Spinal cord (tissue), 10 donors: ENCODE results near the gene PSMB10. TPM values are rescaled to one million over a fixed set of nuclear protein-coding genes. Genes with fewer than 3 reads are reported as not detected.
"Not testable (repeated sequence)": the region's sequence is repeated elsewhere in the genome, so short reads cannot be mapped to it uniquely, and the experiment has no call there.

Experiments used
- DNase-seq, 6 donors: peaks; one replicate each; pipeline versions ENCODE4 v3.0.0 to v3.0.0-alpha.2; 2013 to 2015; ENCODE audit warnings: low spot score in 6 of 6, low read depth in 4 of 6
- H3K27ac ChIP-seq: one replicate; pipeline ENCODE4 v1.5.1; 2013; ENCODE audit warnings: low read depth, low read length, control low read depth
- H3K27me3 ChIP-seq: one replicate; pipeline ENCODE4 v1.6.1; 2013; ENCODE audit warnings: low read length; ENCODE audit not compliant: control insufficient read depth, insufficient read depth
- H3K36me3 ChIP-seq: one replicate; pipeline ENCODE4 v1.6.1; 2013; ENCODE audit warnings: low read length; ENCODE audit not compliant: control insufficient read depth, insufficient read depth
- H3K4me1 ChIP-seq: one replicate; pipeline ENCODE4 v1.6.1; 2013; ENCODE audit warnings: low read length; ENCODE audit not compliant: control insufficient read depth, insufficient read depth
- H3K4me3 ChIP-seq: one replicate; pipeline ENCODE4 v1.5.1; 2013; ENCODE audit warnings: low read depth, low read length, control low read depth
- H3K9me3 ChIP-seq: one replicate; pipeline ENCODE4 v1.6.1; 2013; ENCODE audit warnings: low read length; ENCODE audit not compliant: control insufficient read depth, insufficient read depth
- WGBS: methylation state at CpG from one replicate; pipeline ENCODE4 v1.1.5; 2013; ENCODE audit warnings: missing lambda C conversion rate; ENCODE audit not compliant: insufficient coverage; 5-methylcytosine and 5-hydroxymethylcytosine counted together
- long read RNA-seq, 4 donors: transcript quantifications; one replicate each; lab custom pipeline, GENCODE V29; 2026
- polyA plus RNA-seq, 2 donors: library from polyadenylated mRNA; unstranded; fragments of 120-200 nt; gene quantifications; one replicate each; pipeline ENCODE4 v1.2.1, GENCODE V29; 2013; ENCODE audit not compliant: insufficient read length in 2 of 2
- total RNA-seq, 2 donors: library from RNA; depleted of rRNA in 1 of 2; stranded (reverse); fragments of 120-200 nt in 1 of 2; fragments of >200 nt in 1 of 2; gene quantifications; one replicate each; pipeline versions ENCODE4 v1.2.3 to v1.2.4, GENCODE V29; 2013 to 2014
- donor health status: healthy.

The PSMB10 gene
- total RNA-seq: 10 to 100 TPM; 18.7 to 64.5 TPM
- polyA plus RNA-seq: 10 to 100 TPM; 61.9 to 64.1 TPM
- long read RNA-seq, donor 1, transcript PSMB10-201 (8 exons, 1,218 nt): minor isoform, 5 of 41 reads
- long read RNA-seq, donor 1, transcript PSMB10-203 (4 exons, 591 nt): major isoform, 24 of 41 reads
- long read RNA-seq, donor 1, partial matches to known transcripts: 12 of 41 reads
- long read RNA-seq, donor 1, other reads (novel, unspliced or antisense): 0 of 41 reads
- long read RNA-seq, donor 2, transcript PSMB10-203 (4 exons, 591 nt): major isoform, 13 of 17 reads
- long read RNA-seq, donor 2, partial matches to known transcripts: 0 of 17 reads
- long read RNA-seq, donor 2, other reads (novel, unspliced or antisense): 0 of 17 reads
- long read RNA-seq, donor 3, transcript PSMB10-203 (4 exons, 591 nt): major isoform, 8 of 10 reads
- long read RNA-seq, donor 3, partial matches to known transcripts: 0 of 10 reads
- long read RNA-seq, donor 3, other reads (novel, unspliced or antisense): 0 of 10 reads
- long read RNA-seq, donor 4, transcript PSMB10-201 (8 exons, 1,218 nt): minor isoform, 16 of 51 reads
- long read RNA-seq, donor 4, transcript PSMB10-203 (4 exons, 591 nt): major isoform, 27 of 51 reads
- long read RNA-seq, donor 4, partial matches to known transcripts: 8 of 51 reads
- long read RNA-seq, donor 4, other reads (novel, unspliced or antisense): 0 of 51 reads

DNA sequence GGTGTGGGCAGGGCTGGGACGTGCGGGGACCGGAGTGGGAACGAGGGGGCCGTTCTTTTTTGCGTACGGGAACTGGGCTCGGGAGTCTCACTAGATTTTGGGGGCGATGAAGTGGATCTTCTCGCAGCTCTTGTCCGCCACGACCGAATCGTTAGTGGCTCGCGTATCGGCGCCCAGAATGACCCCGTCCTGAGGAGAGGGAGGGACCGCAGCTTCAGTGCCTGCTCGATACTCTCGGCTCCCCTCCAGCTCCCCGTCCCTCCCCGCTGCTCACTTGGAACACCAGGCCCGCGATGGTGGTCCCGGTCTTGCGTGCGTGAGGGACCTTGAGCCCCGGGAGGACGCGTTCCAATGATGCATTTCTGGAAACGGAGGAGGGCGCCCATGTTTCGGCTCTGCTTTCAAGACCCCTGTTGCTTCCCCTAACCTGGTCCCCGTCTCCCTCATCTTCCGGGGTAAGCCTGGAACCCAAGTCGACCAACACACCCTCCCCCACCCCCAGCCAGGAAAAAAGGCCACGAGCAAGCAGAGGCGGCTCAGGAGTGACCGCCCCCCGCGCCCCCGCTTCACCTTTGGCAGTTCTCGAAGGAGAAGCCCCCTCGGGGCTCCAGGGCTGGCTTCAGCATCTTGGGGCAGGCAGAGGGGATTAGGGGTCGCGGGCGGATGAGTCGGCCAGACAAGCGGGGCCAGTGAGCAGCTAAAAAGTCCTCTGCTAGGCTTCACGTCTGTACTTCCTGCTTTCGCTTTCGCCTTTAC lies at the start of gene PSMB10:
Gene PSMB10, minus strand, starts transcription at position 727 of the 756 bp plus-strand sequence. Its CDS starts 101 bp downstream, at position 626.
- peaks cover 46% of the 10 kb centered on the region for H3K36me3 ChIP-seq
- H3K9me3 ChIP-seq: no peaks in the 10 kb centered on the region
- peak within 1 kb of the TSS; percentile 96 for H3K27ac ChIP-seq
- H3K4me3 ChIP-seq: peak within 1 kb of the TSS; percentile 97
- under 1% methylated on average over 54 of the region's 54 CpGs for WGBS
- DNase-seq: peak in 3 of 6 donors; percentile 38 to 84 (median 79)
- H3K27me3 ChIP-seq: no peaks in the 10 kb centered on the region
- H3K4me1 ChIP-seq: peaks cover 32% of the 10 kb centered on the region

DNA sequence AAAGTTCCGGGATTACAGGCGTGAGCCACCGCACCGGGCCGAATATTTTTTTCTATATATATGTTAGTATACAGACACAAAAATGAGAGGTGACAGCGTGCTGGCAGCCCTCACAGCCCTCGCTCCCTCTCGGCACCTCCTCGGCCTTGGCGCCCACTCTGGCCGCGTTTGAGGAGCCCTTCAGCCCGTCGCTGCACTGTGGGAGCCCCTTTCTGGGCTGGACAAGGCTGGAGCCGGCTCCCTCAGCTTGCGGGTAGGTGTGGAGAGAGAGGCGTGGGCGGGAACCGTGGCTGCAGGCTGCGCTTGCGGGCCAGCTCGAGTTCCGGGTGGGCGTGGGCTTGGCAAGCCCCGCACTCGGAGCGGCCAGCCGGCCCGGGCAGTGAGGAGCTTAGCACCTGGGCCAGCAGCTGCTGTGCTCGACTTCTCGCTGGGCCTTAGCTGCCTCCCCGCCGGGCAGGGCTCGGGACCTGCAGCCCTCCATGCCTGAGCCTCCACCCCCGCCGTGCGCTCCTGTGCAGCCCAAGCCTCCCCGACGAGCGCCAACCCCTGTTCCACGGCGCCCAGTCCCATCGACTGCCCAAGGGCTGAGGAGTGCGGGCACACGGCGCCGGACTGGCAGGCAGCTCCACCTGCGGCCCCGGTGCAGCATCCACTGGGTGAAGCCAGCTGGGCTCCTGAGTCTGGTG lies 45.5 kb upstream of the PSMB10 start:
- Histone ChIP-seq H3K36me3 (no peaks in the 10 kb centered on the region), H3K4me1 (peaks cover 4% of the 10 kb centered on the region), H3K27ac (no peak overlapping the region), H3K9me3 (no peaks in the 10 kb centered on the region), H3K27me3 (no peaks in the 10 kb centered on the region), H3K4me3 (no peak overlapping the region)
- no peak for DNase-seq
- WGBS: 95% methylated on average over 31 of the region's 49 CpGs

DNA sequence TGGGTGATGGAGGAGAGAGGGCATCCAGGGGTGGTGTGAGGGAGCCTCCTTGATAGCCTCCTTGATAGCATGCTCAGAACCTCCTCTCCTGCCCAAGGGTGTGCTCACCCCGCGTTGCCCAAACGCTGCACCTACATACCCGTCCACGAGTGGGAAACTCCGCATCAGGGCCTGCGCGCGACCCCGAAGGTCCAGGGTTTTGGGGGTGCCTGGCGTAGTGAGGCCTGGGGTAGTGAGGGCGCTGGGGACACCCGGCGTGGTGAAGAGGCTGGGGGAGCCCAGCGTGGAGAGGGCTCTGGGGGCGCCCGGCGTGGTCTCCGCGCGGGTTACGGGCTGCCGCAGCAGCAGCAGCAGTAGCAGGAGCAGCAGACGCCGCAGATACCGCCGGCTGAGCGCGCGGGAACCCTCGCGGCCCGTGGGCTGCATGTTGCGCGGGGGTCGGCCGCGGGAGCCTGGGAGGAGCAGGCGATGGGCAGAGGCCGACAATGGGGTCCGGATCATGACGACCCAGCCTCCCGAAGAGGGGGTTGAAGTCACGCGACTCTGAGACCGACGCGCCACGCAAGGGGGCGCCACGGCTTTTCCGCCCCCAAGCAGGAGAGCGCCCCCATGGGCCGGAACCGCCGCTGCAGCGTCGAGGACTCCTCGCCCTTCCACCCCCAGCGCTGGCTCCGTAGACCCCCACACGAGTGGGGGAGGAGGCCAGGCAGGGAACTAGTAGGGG lies 43.5 kb upstream of the PSMB10 start, which contains the start of gene DPEP3:
Gene DPEP3, minus strand, starts transcription at position 545 of the 724 bp plus-strand sequence. Its CDS starts 119 bp downstream, at position 426.
- Histone ChIP-seq H3K4me3 (no peak within 1 kb of the TSS), H3K27me3 (no peaks in the 10 kb centered on the region), H3K9me3 (no peaks in the 10 kb centered on the region), H3K36me3 (no peaks in the 10 kb centered on the region), H3K4me1 (peaks cover 4% of the 10 kb centered on the region), H3K27ac (no peak within 1 kb of the TSS)
- DNase-seq: no peak
- 59% methylated on average over 51 of the region's 62 CpGs for WGBS

DNA sequence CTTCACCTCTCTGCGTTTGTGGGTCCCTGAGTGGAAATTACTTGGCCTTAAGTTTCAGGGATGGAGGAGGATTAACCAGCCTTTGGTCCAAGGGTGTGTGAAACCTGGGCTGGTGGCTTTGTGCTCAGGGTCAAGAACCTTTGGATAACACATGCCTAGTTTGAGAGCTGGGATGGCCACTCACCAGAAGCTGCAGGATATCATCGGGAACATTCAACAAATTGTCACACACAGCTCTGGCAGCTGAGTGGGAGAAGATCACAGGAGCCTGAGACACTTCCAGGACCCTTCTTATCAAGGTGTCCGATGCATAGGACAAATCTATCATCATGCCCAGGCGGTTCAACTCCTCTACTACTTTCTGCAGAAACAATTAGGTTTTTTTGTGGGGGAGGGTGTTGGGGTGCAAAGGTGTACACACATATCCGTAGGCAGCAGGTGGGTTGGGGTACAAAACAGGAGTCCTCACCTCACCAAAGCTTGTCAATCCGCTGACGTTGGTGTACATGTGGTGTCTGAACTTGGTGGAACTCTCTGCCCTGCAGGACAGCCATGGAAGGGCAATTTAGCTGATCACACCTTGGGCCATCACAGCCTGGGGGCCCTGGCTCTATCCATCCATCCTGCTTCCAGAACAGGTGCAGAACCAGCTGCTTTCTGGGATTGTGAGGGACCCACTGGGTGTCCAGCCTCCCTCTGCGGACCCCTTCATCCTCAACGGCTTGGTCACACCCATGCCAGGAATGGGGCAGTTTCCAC lies 41.0 kb upstream of the PSMB10 start:
- 87% methylated on average over 6 of the region's 9 CpGs for WGBS
- H3K4me3 ChIP-seq: no peak overlapping the region
- H3K27ac ChIP-seq: no peak overlapping the region
- no peaks in the 10 kb centered on the region for H3K4me1 ChIP-seq
- H3K36me3 ChIP-seq: no peaks in the 10 kb centered on the region
- no peaks in the 10 kb centered on the region for H3K9me3 ChIP-seq
- no peak for DNase-seq
- no peaks in the 10 kb centered on the region for H3K27me3 ChIP-seq

DNA sequence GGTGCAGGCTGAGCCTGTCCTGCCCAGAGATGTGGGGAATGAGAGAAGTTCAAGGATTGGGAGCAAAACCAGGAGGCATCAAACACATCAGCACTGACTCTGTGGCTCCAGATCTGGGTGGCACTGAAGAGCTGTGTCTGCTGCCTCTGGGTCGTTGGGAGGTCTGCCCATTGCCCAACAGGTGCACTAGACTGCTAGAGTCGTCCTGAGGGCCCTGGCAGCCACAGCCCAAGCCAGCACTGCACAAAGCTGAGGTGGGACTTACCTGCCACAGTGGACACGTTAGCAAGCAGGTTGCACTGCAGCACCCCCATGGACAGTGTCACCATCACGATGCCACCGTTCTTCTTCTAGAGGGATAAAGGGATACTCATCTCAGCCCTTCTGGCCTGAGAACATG lies 40.4 kb upstream of the PSMB10 start:
- Histone ChIP-seq H3K27ac (no peak overlapping the region), H3K4me3 (no peak overlapping the region), H3K27me3 (no peaks in the 10 kb centered on the region), H3K9me3 (no peaks in the 10 kb centered on the region), H3K36me3 (no peaks in the 10 kb centered on the region), H3K4me1 (no peaks in the 10 kb centered on the region)
- 76% methylated on average over 5 of the region's 5 CpGs for WGBS
- DNase-seq: no peak

DNA sequence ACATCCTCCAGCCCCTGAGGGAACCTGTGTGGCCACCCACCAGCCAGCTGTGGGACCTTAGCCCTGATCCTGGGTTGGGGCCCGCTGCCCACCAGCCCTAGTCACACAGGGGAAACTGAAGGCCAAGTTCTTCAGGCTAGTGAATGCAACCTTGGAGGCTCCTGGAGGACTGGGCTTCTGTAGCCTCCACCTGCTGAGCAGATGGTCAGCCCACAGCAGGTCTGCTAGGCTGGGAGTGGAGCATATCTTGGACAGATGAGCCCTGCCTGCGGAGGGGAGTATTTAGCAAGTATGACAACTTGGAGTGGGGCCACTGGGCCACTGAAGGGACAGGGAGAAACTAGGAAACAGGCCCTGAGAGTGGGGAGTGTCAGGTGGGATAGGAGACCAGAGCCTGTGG lies 39.6 kb upstream of the PSMB10 start:
- no peaks in the 10 kb centered on the region for H3K36me3 ChIP-seq
- H3K9me3 ChIP-seq: no peaks in the 10 kb centered on the region
- H3K4me3 ChIP-seq: no peak overlapping the region
- no peak overlapping the region for H3K27ac ChIP-seq
- H3K27me3 ChIP-seq: no peaks in the 10 kb centered on the region
- no peak for DNase-seq
- no peaks in the 10 kb centered on the region for H3K4me1 ChIP-seq
- 95% methylated on average over 2 of the region's 2 CpGs for WGBS

DNA sequence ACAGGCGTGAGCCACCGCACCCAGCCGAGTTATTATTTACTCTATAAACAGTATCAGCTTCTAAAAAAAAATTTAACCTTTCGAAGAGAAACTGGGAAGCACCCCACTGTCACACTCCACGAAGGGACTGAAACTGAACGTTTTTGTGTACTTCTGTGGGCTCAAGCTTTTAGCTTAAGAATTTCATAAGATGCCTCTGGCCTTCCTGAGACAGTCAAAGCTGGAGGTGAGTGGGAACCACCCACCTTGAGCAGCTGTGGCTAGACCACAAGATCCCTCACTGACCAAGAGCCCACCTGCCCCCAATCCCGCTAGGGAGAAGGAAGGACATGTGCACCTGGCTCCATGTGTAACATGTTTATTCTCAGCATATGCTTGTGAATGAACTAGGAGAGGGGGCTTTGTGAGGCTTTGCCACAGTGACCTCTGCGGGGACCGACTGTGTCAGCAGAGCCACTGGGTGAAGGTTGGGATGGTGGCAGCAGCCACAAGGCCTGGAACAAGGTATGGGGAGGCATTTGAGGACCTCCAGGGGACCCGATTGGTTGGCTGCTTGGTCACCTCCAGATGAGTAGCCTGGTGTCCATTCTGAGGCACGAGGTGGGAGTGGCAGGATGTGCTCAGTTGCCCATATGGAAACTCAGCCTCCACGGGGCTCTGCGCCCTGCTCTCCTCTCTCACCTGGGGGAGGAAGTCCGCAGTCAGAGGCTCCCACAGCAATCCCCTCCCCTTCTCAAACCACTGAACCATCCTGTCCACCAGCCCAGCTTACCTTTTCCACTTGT lies 38.9 kb upstream of the PSMB10 start:
- H3K36me3 ChIP-seq: no peaks in the 10 kb centered on the region
- WGBS: 82% methylated on average over 12 of the region's 14 CpGs
- no peak overlapping the region for H3K27ac ChIP-seq
- no peaks in the 10 kb centered on the region for H3K4me1 ChIP-seq
- no peaks in the 10 kb centered on the region for H3K9me3 ChIP-seq
- H3K4me3 ChIP-seq: no peak overlapping the region
- H3K27me3 ChIP-seq: no peaks in the 10 kb centered on the region
- DNase-seq: no peak

DNA sequence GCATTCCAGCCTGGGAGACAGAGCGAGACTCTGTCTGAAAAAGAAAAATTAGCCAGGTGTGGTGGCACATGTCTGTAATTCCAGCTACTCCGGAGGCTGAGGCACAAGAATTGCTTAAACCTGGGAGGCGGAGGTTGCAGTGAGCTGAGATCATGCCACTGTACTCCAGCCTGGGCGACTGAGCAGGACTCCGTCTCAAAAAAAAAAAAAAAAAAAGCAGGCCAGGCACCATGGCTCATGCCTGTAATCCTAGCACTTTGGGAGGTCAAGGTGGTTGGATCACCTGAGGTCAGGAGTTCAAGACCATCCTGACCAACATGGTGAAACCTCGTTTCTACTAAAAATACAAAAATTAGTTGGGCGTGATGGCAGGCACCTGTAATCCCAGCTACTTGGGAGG lies 35.6 kb upstream of the PSMB10 start:
- not testable (repeated sequence) for H3K36me3 ChIP-seq, DNase-seq, H3K27ac ChIP-seq, H3K4me3 ChIP-seq, H3K9me3 ChIP-seq
- WGBS: 97% methylated on average over 3 of the region's 7 CpGs
- Histone ChIP-seq H3K27me3 (peaks cover 15% of the 10 kb centered on the region), H3K4me1 (peaks cover 15% of the 10 kb centered on the region)
